Measurements from ENCODE around the gene TNIK.

Gene TNIK

GRCh38 chr3:171279972-171280371 lies 180.2 kb downstream of the TNIK start:
- no peak for DNase-seq (ENCODE audit: low spot score)

GRCh38 chr3:171278299-171278590 lies 182.0 kb downstream of the TNIK start:
- DNase-seq (ENCODE audit: low spot score) = no peak

- DNase-seq (ENCODE audit: low spot score) = no peak
Observed at GRCh38 chr3:171277456-171278298, 182.5 kb downstream of the TNIK start.

GRCh38 chr3:171276923-171277322 lies 183.3 kb downstream of the TNIK start:
- no peak for DNase-seq (ENCODE audit: low spot score)

GRCh38 chr3:171274222-171274621 lies 186.0 kb downstream of the TNIK start:
- DNase-seq (ENCODE audit: low spot score) = peak; percentile 30

- DNase-seq (ENCODE audit: low spot score) = no peak
Observed at GRCh38 chr3:171270541-171270940, 189.7 kb downstream of the TNIK start.

GRCh38 chr3:171269542-171269941 lies 190.7 kb downstream of the TNIK start:
- no peak for DNase-seq (ENCODE audit: low spot score)

- no peak for DNase-seq (ENCODE audit: low spot score)
Observed at GRCh38 chr3:171268677-171269076, 191.5 kb downstream of the TNIK start.

GRCh38 chr3:171267104-171267503 lies 193.1 kb downstream of the TNIK start:
- no peak for DNase-seq (ENCODE audit: low spot score)

- no peak for DNase-seq (ENCODE audit: low spot score)
Observed at GRCh38 chr3:171266740-171267073, 193.5 kb downstream of the TNIK start.

- no peak for DNase-seq (ENCODE audit: low spot score)
Observed at GRCh38 chr3:171266034-171266739, 194.0 kb downstream of the TNIK start.

GRCh38 chr3:171264758-171265157 lies 195.4 kb downstream of the TNIK start:
- no peak for DNase-seq (ENCODE audit: low spot score)

- no peak for DNase-seq (ENCODE audit: low spot score)
Observed at GRCh38 chr3:171262431-171262830, 197.8 kb downstream of the TNIK start.

- DNase-seq (ENCODE audit: low spot score) = no peak
Observed at GRCh38 chr3:171261487-171261886, 198.7 kb downstream of the TNIK start.

GRCh38 chr3:171260899-171261298 lies 199.3 kb downstream of the TNIK start:
- DNase-seq (ENCODE audit: low spot score) = no peak

GRCh38 chr3:171260466-171260865 lies 199.7 kb downstream of the TNIK start:
- DNase-seq (ENCODE audit: low spot score) = no peak

GRCh38 chr3:171258316-171258715 lies 201.9 kb downstream of the TNIK start:
- no peak for DNase-seq (ENCODE audit: low spot score)

GRCh38 chr3:171257251-171258203 lies 202.7 kb downstream of the TNIK start:
- DNase-seq (ENCODE audit: low spot score) = no peak

GRCh38 chr3:171256445-171257250 lies 203.6 kb downstream of the TNIK start:
- no peak for DNase-seq (ENCODE audit: low spot score)

GRCh38 chr3:171255236-171255806 lies 204.9 kb downstream of the TNIK start:
- DNase-seq (ENCODE audit: low spot score) = peak; percentile 41

- no peak for DNase-seq (ENCODE audit: low spot score)
Observed at GRCh38 chr3:171254315-171254714, 205.9 kb downstream of the TNIK start.
